ENCODE data around the gene LRRC45.

DNA sequence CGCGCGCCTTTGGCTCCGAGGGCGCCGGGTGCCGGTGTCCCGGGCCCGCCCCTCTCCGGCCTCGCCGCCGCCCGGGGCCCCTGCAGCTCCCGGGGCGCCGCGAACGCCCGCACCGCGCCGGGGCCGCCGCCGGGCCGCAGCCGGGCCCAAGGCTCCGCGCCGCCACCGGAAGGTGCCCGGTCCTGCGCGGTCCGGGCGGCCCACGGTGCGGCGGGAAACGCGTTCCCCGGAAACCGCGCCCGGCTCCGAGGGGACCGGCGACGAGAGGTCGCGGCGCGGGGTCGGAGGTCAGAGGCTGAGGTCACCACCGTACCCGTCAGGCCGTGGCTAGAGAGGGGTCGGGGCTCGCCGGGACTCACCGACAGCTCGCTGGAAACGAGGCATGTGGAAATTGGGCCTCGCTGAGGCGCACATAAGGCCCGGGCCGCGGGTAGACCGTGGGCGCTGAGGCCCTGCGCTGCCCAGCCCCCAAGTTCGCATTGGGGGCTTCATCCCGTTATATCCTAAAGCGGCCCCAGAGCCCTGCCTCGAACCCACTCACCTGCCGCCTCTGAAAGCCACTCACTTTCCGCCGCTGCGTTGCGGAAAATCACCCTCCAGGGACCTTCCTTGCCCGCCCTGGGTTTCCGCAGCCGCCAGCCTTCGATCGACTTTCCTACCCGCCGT lies 42.7 kb downstream of the LRRC45 start, which contains the start of gene DUS1L:
- TF ChIP-seq, protein P1, sequence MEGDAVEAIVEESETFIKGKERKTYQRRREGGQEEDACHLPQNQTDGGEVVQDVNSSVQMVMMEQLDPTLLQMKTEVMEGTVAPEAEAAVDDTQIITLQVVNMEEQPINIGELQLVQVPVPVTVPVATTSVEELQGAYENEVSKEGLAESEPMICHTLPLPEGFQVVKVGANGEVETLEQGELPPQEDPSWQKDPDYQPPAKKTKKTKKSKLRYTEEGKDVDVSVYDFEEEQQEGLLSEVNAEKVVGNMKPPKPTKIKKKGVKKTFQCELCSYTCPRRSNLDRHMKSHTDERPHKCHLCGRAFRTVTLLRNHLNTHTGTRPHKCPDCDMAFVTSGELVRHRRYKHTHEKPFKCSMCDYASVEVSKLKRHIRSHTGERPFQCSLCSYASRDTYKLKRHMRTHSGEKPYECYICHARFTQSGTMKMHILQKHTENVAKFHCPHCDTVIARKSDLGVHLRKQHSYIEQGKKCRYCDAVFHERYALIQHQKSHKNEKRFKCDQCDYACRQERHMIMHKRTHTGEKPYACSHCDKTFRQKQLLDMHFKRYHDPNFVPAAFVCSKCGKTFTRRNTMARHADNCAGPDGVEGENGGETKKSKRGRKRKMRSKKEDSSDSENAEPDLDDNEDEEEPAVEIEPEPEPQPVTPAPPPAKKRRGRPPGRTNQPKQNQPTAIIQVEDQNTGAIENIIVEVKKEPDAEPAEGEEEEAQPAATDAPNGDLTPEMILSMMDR (IDR thresholded peaks at IDR 0.05; ENCODE audit: extremely low read depth in 1 of 2, insufficient read depth in 1 of 2, low read depth in 1 of 2, low read length in 2 of 2): no peak
- TF ChIP-seq EZH2 (IDR thresholded peaks at IDR 0.05; ENCODE audit: borderline replicate concordance, low read depth, low read length, severe bottlenecking): no peak

Data from endothelial cell of umbilical vein (primary cell).